HEK293 (cell line): Measurements from ENCODE around the gene TEX12.

Source experiments
- CTCF ChIA-PET: fragments of 350-600 bp; formaldehyde crosslinking; extraction: SDS; loops from one replicate; lab custom pipeline; 2021; ENCODE audit warnings: antibody characterized with exemption; lab: Yijun Ruan, JAX
- POLR2A ChIA-PET: fragments of 300-600 bp; formaldehyde crosslinking; extraction: SDS; loops from one replicate; lab custom pipeline; 2020; ENCODE audit warnings: antibody characterized with exemption, inconsistent platforms; lab: Yijun Ruan, JAX
- H3K27ac ChIP-seq: fragments of 200-500 bp; sonication (Bioruptor generic); 2 replicates; pipeline ENCODE4 v1.5.1; 2014; ENCODE audit warnings: low read depth, low read length, control low read depth, inconsistent platforms; ENCODE audit errors: extremely low read depth
- H3K36me3 ChIP-seq, 2 experiments: fragments of 200-500 bp in 1 of 2; sonication (Bioruptor generic) in 1 of 2; 1 replicate in 1 of 2; 2 replicates in 1 of 2; pipeline ENCODE4 v1.5.1; 2014 to 2017; ENCODE audit warnings: inconsistent platforms in 2 of 2, low read length in 2 of 2; ENCODE audit not compliant: control insufficient read depth in 2 of 2, insufficient read depth in 1 of 2
- H3K4me1 ChIP-seq: fragments of 200-500 bp; sonication (Bioruptor generic); 2 replicates; pipeline ENCODE4 v1.5.1; 2014; ENCODE audit warnings: mild to moderate bottlenecking, low read length, inconsistent platforms; ENCODE audit not compliant: control insufficient read depth, insufficient read depth
- H3K4me3 ChIP-seq: 2 replicates; pipeline ENCODE4 v1.5.1; 2011; ENCODE audit warnings: low read depth, mild to moderate bottlenecking, control low read depth, low read length, moderate library complexity
- H3K9me3 ChIP-seq: fragments of 200-500 bp; sonication (Bioruptor generic); 2 replicates; pipeline ENCODE4 v1.5.1; 2014; ENCODE audit warnings: low read depth, low read length, inconsistent platforms; ENCODE audit not compliant: control insufficient read depth, insufficient read depth
- BCL6B ChIP-seq: fragments of 450-650 bp; formaldehyde crosslinking; IDR thresholded peaks from 2 replicates; pipeline ENCODE4 v1.5.1; 2017; ENCODE audit warnings: missing biosample characterization, missing genetic modification characterization
- HOXD13 ChIP-seq: sonication (generic); formaldehyde crosslinking; IDR thresholded peaks from 2 replicates; pipeline ENCODE4 v1.8.0; 2022; ENCODE audit warnings: missing genetic modification reagents, borderline replicate concordance
- KLF9 ChIP-seq: fragments of 450-650 bp; formaldehyde crosslinking; IDR thresholded peaks from 2 replicates; pipeline ENCODE4 v1.5.1; 2016; ENCODE audit warnings: missing biosample characterization, missing genetic modification characterization, low read depth
- MEIS1 ChIP-seq: sonication (generic); formaldehyde crosslinking; IDR thresholded peaks from 2 replicates; pipeline ENCODE4 v1.8.1; 2022; ENCODE audit warnings: missing genetic modification reagents, mild to moderate bottlenecking, borderline replicate concordance
- ZBTB48 ChIP-seq: fragments of 450-650 bp; formaldehyde crosslinking; IDR thresholded peaks from 2 replicates; pipeline ENCODE4 v1.5.1; 2016; ENCODE audit warnings: missing biosample characterization, missing genetic modification characterization
- ZFP3 ChIP-seq: fragments of 450-650 bp; formaldehyde crosslinking; IDR thresholded peaks from 2 replicates; pipeline ENCODE4 v1.5.1; 2016; ENCODE audit warnings: low read depth, missing biosample characterization, missing genetic modification characterization
- ZFP41 ChIP-seq: fragments of 450-650 bp; formaldehyde crosslinking; IDR thresholded peaks from 2 replicates; pipeline ENCODE4 v1.5.1; 2016; ENCODE audit warnings: missing biosample characterization, missing genetic modification characterization, borderline replicate concordance
- ZNF121 ChIP-seq: fragments of 450-650 bp; formaldehyde crosslinking; IDR thresholded peaks from 2 replicates; pipeline ENCODE4 v1.5.1; 2016; ENCODE audit warnings: missing biosample characterization, missing genetic modification characterization
- ZNF138 ChIP-seq: fragments of 450-650 bp; formaldehyde crosslinking; IDR thresholded peaks from 2 replicates; pipeline ENCODE4 v1.5.1; 2016; ENCODE audit warnings: missing biosample characterization, missing genetic modification characterization, borderline replicate concordance
- ZNF148 ChIP-seq: fragments of 450-650 bp; formaldehyde crosslinking; IDR thresholded peaks from 2 replicates; pipeline ENCODE4 v1.5.0; 2017; ENCODE audit warnings: missing biosample characterization, missing genetic modification characterization, borderline replicate concordance
- ZNF175 ChIP-seq: fragments of 450-650 bp; formaldehyde crosslinking; IDR thresholded peaks from 2 replicates; pipeline ENCODE4 v1.5.1; 2016; ENCODE audit warnings: missing biosample characterization, missing genetic modification characterization
- ZNF211 ChIP-seq: fragments of 450-650 bp; formaldehyde crosslinking; IDR thresholded peaks from 2 replicates; pipeline ENCODE4 v1.5.1; 2016; ENCODE audit warnings: low read depth, missing biosample characterization, missing genetic modification characterization
- ZNF274 ChIP-seq, 2 experiments: fragments of 200-500 bp in 1 of 2; fragments of 450-650 bp in 1 of 2; sonication (Bioruptor generic) in 1 of 2; formaldehyde crosslinking in 1 of 2; IDR thresholded peaks; 2 replicates each; pipeline versions ENCODE4 v1.5.1 to v1.6.1; 2014 to 2016; ENCODE audit warnings: borderline replicate concordance in 1 of 2, inconsistent platforms in 1 of 2, low read length in 1 of 2, missing biosample characterization in 1 of 2, missing genetic modification characterization in 1 of 2
- ZNF280D ChIP-seq: fragments of 450-650 bp; formaldehyde crosslinking; IDR thresholded peaks from 2 replicates; pipeline ENCODE4 v1.5.1; 2016; ENCODE audit warnings: missing biosample characterization, missing genetic modification characterization
- ZNF335 ChIP-seq: fragments of 450-650 bp; formaldehyde crosslinking; conservative IDR thresholded peaks from 2 replicates; pipeline ENCODE4 v1.5.1; 2016; ENCODE audit warnings: missing biosample characterization, missing genetic modification characterization
- ZNF48 ChIP-seq: fragments of 450-650 bp; formaldehyde crosslinking; IDR thresholded peaks from 2 replicates; pipeline ENCODE4 v1.5.1; 2016; ENCODE audit warnings: missing biosample characterization, missing genetic modification characterization
- ZNF518A ChIP-seq: fragments of 450-650 bp; formaldehyde crosslinking; conservative IDR thresholded peaks from 2 replicates; pipeline ENCODE4 v1.5.1; 2016; ENCODE audit warnings: low read depth, missing biosample characterization, missing genetic modification characterization
- ZNF544 ChIP-seq: fragments of 450-650 bp; formaldehyde crosslinking; IDR thresholded peaks from 2 replicates; pipeline ENCODE4 v1.5.0; 2017; ENCODE audit warnings: missing biosample characterization, missing genetic modification characterization
- ZNF621 ChIP-seq: fragments of 450-650 bp; formaldehyde crosslinking; IDR thresholded peaks from 2 replicates; pipeline ENCODE4 v1.5.1; 2017; ENCODE audit warnings: missing biosample characterization, missing genetic modification characterization
- ZNF624 ChIP-seq: fragments of 450-650 bp; formaldehyde crosslinking; IDR thresholded peaks from 2 replicates; pipeline ENCODE4 v1.5.1; 2017; ENCODE audit warnings: missing biosample characterization, missing genetic modification characterization
- ZNF654 ChIP-seq: fragments of 450-650 bp; formaldehyde crosslinking; IDR thresholded peaks from 2 replicates; pipeline ENCODE4 v1.5.1; 2016; ENCODE audit warnings: low read depth, missing biosample characterization, missing genetic modification characterization
- ZNF658 ChIP-seq: fragments of 450-650 bp; formaldehyde crosslinking; IDR thresholded peaks from 2 replicates; pipeline ENCODE4; 2016; ENCODE audit warnings: missing biosample characterization, missing genetic modification characterization
- ZNF692 ChIP-seq: fragments of 450-650 bp; formaldehyde crosslinking; IDR thresholded peaks from 2 replicates; pipeline ENCODE4 v1.5.1; 2016; ENCODE audit warnings: missing biosample characterization, missing genetic modification characterization
- ZSCAN18 ChIP-seq: fragments of 450-650 bp; formaldehyde crosslinking; IDR thresholded peaks from 2 replicates; pipeline ENCODE4 v1.5.1; 2016; ENCODE audit warnings: missing biosample characterization, missing genetic modification characterization

Gene TEX12

GRCh38 chr11:112179601-112180000 lies 12.4 kb downstream of the TEX12 start:
- no peaks in the 10 kb centered on the region for H3K9me3 ChIP-seq
- H3K4me1 ChIP-seq: peaks cover 3% of the 10 kb centered on the region; the same call in 1 of the 2 replicates
- POLR2A ChIA-PET: no interaction called here

GRCh38 chr11:112182867-112183266 lies 15.7 kb downstream of the TEX12 start:
- ChIA-PET POLR2A (no interaction called here), CTCF (no interaction called here)
- Histone ChIP-seq H3K36me3 (no peaks in the 10 kb centered on the region), H3K27ac (no peak overlapping the region), H3K4me3 (no peak overlapping the region), H3K4me1 (no peaks in the 10 kb centered on the region), H3K9me3 (no peaks in the 10 kb centered on the region)
- TF ChIP-seq ZSCAN18: no peak
- no peak for TF ChIP-seq KLF9 (tag by site-specific recombination)
- no peak for TF ChIP-seq ZNF280D (tag by site-specific recombination)
- TF ChIP-seq ZNF518A (tag by site-specific recombination): no peak
- TF ChIP-seq ZNF621 (tag by site-specific recombination): no peak
- no peak for TF ChIP-seq ZNF121 (tag by site-specific recombination)
- TF ChIP-seq ZNF211 (tag by site-specific recombination): no peak
- TF ChIP-seq ZNF692 (tag by site-specific recombination): no peak

More at GRCh38 chr11:112179601-112180000, 12.4 kb downstream of the TEX12 start:
- no peak overlapping the region for H3K4me3 ChIP-seq
- H3K36me3 ChIP-seq: no peaks in the 10 kb centered on the region
- TF ChIP-seq ZNF175 (tag by site-specific recombination): no peak
- no peak for TF ChIP-seq ZNF624 (tag by site-specific recombination)
- TF ChIP-seq ZFP3 (tag by site-specific recombination): no peak
- TF ChIP-seq ZNF654 (tag by site-specific recombination): no peak
- TF ChIP-seq ZBTB48 (tag by site-specific recombination): no peak
- TF ChIP-seq ZNF138 (tag by site-specific recombination): no peak
- TF ChIP-seq ZNF544 (tag by site-specific recombination): no peak
- TF ChIP-seq MEIS1 (CRISPR knock-in tag): no peak
- TF ChIP-seq BCL6B (tag by site-specific recombination): no peak
- TF ChIP-seq ZNF658 (tag by site-specific recombination): no peak
- no peak for TF ChIP-seq ZNF274 (IDR thresholded peaks at IDR 0.05; ENCODE audit: low read length)
- no peak for TF ChIP-seq ZNF274 (tag by site-specific recombination; IDR thresholded peaks at IDR 0.05; ENCODE audit: borderline replicate concordance)
- no peak for TF ChIP-seq ZNF148
- no peak for TF ChIP-seq HOXD13
- no peak for TF ChIP-seq ZFP41 (tag by site-specific recombination)
- no peak for TF ChIP-seq ZNF48 (tag by site-specific recombination)
- TF ChIP-seq ZNF335 (tag by site-specific recombination): no peak
- TF ChIP-seq, all 188 proteins: peak for 0
- no peak overlapping the region for H3K27ac ChIP-seq
- CTCF ChIA-PET: interaction anchor here (5.2 kb wide), 1 partner anchor 67 kb away, joined by 64 read pairs; no protein-coding TSS in a partner anchor
